ENCODE results near the gene CPZ.

The CPZ gene

GRCh38 chr4:8580321-8581093 is 12.1 kb upstream of the CPZ start, which contains the start of gene GPR78:
Gene GPR78, plus strand, starts transcription at chr4:8580392. Its CDS starts 591 bp downstream, at chr4:8580983.
- TF ChIP-seq, protein P1, sequence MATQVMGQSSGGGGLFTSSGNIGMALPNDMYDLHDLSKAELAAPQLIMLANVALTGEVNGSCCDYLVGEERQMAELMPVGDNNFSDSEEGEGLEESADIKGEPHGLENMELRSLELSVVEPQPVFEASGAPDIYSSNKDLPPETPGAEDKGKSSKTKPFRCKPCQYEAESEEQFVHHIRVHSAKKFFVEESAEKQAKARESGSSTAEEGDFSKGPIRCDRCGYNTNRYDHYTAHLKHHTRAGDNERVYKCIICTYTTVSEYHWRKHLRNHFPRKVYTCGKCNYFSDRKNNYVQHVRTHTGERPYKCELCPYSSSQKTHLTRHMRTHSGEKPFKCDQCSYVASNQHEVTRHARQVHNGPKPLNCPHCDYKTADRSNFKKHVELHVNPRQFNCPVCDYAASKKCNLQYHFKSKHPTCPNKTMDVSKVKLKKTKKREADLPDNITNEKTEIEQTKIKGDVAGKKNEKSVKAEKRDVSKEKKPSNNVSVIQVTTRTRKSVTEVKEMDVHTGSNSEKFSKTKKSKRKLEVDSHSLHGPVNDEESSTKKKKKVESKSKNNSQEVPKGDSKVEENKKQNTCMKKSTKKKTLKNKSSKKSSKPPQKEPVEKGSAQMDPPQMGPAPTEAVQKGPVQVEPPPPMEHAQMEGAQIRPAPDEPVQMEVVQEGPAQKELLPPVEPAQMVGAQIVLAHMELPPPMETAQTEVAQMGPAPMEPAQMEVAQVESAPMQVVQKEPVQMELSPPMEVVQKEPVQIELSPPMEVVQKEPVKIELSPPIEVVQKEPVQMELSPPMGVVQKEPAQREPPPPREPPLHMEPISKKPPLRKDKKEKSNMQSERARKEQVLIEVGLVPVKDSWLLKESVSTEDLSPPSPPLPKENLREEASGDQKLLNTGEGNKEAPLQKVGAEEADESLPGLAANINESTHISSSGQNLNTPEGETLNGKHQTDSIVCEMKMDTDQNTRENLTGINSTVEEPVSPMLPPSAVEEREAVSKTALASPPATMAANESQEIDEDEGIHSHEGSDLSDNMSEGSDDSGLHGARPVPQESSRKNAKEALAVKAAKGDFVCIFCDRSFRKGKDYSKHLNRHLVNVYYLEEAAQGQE (IDR thresholded peaks at IDR 0.05; ENCODE audit: insufficient read depth in 1 of 2, low read depth in 2 of 2, low read length in 2 of 2), result peak; percentile 96 to 98
- no peak for TF ChIP-seq POLR2AphosphoS5 (IDR thresholded peaks at IDR 0.05; ENCODE audit: low read depth, low read length)
- TF ChIP-seq TAF1 (IDR thresholded peaks at IDR 0.05; ENCODE audit: borderline replicate concordance, insufficient read depth, low read length), result no peak
- peak; percentile 48; the same call in 1 of the 2 replicates for TF ChIP-seq SIN3A (IDR thresholded peaks at IDR 0.05; ENCODE audit: borderline replicate concordance, insufficient read depth, low read length)
- no peak for TF ChIP-seq FOXP2 (optimal IDR thresholded peaks at IDR 0.05; ENCODE audit: borderline replicate concordance, extremely low read depth, extremely low read length, insufficient read depth)

DNA sequence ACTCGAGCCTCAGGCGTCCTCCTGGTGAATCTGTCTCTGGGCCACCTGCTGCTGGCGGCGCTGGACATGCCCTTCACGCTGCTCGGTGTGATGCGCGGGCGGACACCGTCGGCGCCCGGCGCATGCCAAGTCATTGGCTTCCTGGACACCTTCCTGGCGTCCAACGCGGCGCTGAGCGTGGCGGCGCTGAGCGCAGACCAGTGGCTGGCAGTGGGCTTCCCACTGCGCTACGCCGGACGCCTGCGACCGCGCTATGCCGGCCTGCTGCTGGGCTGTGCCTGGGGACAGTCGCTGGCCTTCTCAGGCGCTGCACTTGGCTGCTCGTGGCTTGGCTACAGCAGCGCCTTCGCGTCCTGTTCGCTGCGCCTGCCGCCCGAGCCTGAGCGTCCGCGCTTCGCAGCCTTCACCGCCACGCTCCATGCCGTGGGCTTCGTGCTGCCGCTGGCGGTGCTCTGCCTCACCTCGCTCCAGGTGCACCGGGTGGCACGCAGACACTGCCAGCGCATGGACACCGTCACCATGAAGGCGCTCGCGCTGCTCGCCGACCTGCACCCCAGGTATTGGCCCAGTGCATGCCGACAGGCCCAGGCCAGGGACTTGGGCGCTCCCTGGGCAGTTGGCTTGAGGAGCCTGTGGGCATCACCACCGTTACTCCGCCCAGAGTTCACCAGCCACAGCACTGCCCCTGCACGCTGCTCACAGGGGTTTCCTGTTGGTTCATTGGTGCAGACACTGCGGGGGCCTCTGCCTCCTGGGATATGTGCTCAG is 11.3 kb upstream of the CPZ start:
- TF ChIP-seq FOXP2 (optimal IDR thresholded peaks at IDR 0.05; ENCODE audit: borderline replicate concordance, extremely low read depth, extremely low read length, insufficient read depth) (no peak), TAF1 (IDR thresholded peaks at IDR 0.05; ENCODE audit: borderline replicate concordance, insufficient read depth, low read length) (no peak), POLR2AphosphoS5 (IDR thresholded peaks at IDR 0.05; ENCODE audit: low read depth, low read length) (no peak), SIN3A (IDR thresholded peaks at IDR 0.05; ENCODE audit: borderline replicate concordance, insufficient read depth, low read length) (no peak)
- TF ChIP-seq, protein P1 (IDR thresholded peaks at IDR 0.05; ENCODE audit: insufficient read depth in 1 of 2, low read depth in 2 of 2, low read length in 2 of 2), result no peak

- TF ChIP-seq, protein P1 (IDR thresholded peaks at IDR 0.05; ENCODE audit: insufficient read depth in 1 of 2, low read depth in 2 of 2, low read length in 2 of 2), result no peak
- TF ChIP-seq POLR2AphosphoS5 (IDR thresholded peaks at IDR 0.05; ENCODE audit: low read depth, low read length) (no peak), FOXP2 (optimal IDR thresholded peaks at IDR 0.05; ENCODE audit: borderline replicate concordance, extremely low read depth, extremely low read length, insufficient read depth) (no peak), SIN3A (IDR thresholded peaks at IDR 0.05; ENCODE audit: borderline replicate concordance, insufficient read depth, low read length) (no peak), TAF1 (IDR thresholded peaks at IDR 0.05; ENCODE audit: borderline replicate concordance, insufficient read depth, low read length) (no peak)
These were observed 10.5 kb upstream of the CPZ start for GRCh38 chr4:8582016-8582415.

- TF ChIP-seq TAF1 (IDR thresholded peaks at IDR 0.05; ENCODE audit: borderline replicate concordance, insufficient read depth, low read length), result no peak
- TF ChIP-seq FOXP2 (optimal IDR thresholded peaks at IDR 0.05; ENCODE audit: borderline replicate concordance, extremely low read depth, extremely low read length, insufficient read depth), result no peak
- no peak for TF ChIP-seq POLR2AphosphoS5 (IDR thresholded peaks at IDR 0.05; ENCODE audit: low read depth, low read length)
- no peak for TF ChIP-seq SIN3A (IDR thresholded peaks at IDR 0.05; ENCODE audit: borderline replicate concordance, insufficient read depth, low read length)
- TF ChIP-seq, protein P1 (IDR thresholded peaks at IDR 0.05; ENCODE audit: insufficient read depth in 1 of 2, low read depth in 2 of 2, low read length in 2 of 2), result no peak
These were observed 10.1 kb upstream of the CPZ start for GRCh38 chr4:8582436-8582835.

Data from PFSK-1 (cell line).